Adrenal gland (tissue), 5 donors: ENCODE results near the gene MAVS.

Experiments
- POLR2A ChIP-seq, 2 donors: fragments of 450-650 bp; IDR thresholded peaks; one replicate each; pipeline ENCODE4 v1.6.1; 2017; ENCODE audit warnings: antibody characterized with exemption in 2 of 2, mild to moderate bottlenecking in 2 of 2, moderate library complexity in 1 of 2
- TF ChIP-seq, protein P1 (sequence below), 6 experiments: fragments of 450-650 bp in 4 of 6; fragments of 200-600 bp in 2 of 6; sonication (generic) in 1 of 6; IDR thresholded peaks; 1 replicate in 5 of 6; 2 replicates in 1 of 6; pipeline versions ENCODE4 v1.5.1 to v1.8.0; 2016 to 2021; ENCODE audit warnings: antibody characterized with exemption in 6 of 6, mild to moderate bottlenecking in 2 of 6, moderate library complexity in 1 of 6
- donor health status: DM: no; HTN: no; CAD: no.

- TF ChIP-seq, protein P1, sequence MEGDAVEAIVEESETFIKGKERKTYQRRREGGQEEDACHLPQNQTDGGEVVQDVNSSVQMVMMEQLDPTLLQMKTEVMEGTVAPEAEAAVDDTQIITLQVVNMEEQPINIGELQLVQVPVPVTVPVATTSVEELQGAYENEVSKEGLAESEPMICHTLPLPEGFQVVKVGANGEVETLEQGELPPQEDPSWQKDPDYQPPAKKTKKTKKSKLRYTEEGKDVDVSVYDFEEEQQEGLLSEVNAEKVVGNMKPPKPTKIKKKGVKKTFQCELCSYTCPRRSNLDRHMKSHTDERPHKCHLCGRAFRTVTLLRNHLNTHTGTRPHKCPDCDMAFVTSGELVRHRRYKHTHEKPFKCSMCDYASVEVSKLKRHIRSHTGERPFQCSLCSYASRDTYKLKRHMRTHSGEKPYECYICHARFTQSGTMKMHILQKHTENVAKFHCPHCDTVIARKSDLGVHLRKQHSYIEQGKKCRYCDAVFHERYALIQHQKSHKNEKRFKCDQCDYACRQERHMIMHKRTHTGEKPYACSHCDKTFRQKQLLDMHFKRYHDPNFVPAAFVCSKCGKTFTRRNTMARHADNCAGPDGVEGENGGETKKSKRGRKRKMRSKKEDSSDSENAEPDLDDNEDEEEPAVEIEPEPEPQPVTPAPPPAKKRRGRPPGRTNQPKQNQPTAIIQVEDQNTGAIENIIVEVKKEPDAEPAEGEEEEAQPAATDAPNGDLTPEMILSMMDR (IDR thresholded peaks at IDR 0.05): no peak
- TF ChIP-seq POLR2A (IDR thresholded peaks at IDR 0.05): no peak
These were observed 20.2 kb upstream of the MAVS start for GRCh38 chr20:3826420-3826819.
